CD4-positive, alpha-beta T cell treated with Interleukin-1 beta for 1 hour (primary cell): ENCODE results near the gene HP.

ENCODE experiments used
- DNase-seq, 2 donors: peaks; one replicate each; pipeline ENCODE4 v3.0.0-alpha.2; 2020 to 2022

Gene HP

DNA sequence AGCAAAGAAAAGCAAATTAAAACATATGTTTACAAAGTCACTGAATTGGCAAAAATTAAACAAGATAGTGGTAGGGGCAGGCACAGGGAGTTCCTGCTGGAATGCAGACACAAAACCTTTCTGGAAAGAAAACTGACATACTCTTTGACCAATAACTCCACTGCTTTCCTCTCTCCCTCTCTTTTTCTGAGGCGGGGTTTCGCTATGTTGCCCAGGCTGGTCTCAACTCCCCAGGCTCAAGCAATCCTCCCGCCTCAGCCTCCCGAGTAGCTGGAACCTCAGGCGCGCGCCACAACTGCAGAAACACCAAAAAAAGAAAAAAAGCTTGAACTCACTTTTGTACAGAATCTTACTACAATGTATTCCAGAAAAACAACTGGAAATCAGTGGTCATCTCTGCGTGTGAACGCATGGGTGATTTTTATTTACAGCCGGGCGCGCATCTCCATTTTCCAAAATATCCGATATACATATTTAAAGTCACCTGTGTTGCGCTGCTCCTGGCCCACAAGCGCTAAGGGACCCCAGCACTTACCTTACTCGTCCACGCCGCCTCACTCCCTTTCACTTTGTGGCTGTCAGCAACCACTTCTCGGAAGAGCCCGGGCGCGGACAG, 38.6 kb downstream of the HP start:
- no peak for DNase-seq

DNA sequence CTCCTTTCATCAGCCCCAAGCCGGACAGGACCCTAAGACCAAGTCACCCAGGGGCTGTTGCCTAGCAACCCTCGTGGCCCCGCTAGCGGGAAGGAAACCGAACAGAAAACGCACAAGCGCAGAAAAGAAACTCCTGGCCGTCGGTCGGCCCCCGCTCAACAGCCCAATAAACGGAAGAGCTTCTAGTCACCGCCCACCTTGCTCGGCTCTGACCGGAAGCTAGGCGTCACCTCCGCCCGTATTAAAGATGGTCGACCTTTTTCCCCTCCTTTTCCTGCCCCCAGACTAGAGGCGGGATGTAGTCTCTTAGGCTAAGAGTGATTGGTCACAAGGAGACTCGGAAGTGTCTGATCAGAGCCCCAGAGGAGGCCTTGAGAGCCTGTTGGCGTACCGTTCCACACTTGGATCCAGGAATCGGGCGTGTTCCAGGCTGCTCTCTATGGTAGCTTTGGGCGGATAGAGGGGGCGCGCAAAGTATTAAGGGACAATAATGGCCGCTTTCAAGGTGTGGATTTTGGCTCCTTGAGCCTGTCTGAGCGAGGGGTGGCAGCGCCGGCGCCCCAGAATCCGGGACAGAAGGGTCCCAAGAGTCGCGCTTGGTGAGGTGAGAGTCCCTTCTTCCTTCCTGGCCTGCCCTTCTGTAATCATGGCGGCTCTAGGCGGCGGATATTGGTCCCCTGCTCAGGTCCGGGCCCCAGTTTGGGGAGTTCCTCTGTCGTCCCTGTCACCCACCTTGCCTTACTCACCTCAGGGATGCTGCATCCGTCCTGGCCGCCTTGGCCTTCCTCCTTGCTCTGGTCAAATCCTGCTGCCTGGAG, 39.4 kb downstream of the HP start, which contains the start of the genes DHX38 and TXNL4B:
TSS of gene DHX38 (plus strand) at position 400 of the 818 bp plus-strand sequence. CDS start 2,311 bp downstream, outside the sequence.
TSS of gene TXNL4B (minus strand) at position 173 of the 818 bp plus-strand sequence. CDS start 2,871 bp downstream, outside the sequence.
- DNase-seq: peak; percentile 95 to 96

DNA sequence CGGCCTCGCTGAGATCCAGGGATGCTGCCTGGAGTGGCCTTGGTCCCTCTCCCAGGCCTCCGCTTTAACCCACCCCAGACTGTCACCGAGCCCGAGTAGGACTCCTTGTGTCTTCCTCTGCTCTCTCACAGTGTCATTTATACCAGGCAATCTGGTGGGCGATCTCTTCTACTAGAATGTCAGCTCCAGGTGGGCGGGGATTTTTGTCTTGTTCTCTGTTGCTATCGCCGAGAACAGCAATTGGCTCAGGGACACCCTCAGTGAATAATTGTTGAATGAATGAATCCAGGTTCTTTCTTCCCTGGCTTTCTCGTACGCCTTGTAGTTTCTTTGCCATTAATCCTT, 39.9 kb downstream of the HP start:
- DNase-seq: peak in 1 of 2 donors; percentile 22

DNA sequence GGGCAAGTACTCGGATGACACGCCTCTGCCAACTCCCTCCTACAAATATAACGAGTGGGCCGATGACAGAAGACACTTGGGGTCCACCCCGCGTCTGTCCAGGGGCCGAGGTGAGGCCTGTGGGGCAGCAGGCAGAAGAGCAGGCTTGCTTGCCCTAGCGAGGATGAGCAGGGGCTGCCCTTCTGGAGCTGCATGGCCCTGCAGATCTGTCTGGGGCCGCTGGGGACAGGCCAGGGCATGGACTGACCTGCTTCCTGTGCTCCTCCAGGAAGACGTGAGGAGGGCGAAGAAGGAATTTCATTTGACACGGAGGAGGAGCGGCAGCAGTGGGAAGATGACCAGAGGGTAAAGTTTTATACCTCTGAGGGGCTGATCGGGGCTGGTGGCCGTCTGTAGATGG, 44.6 kb downstream of the HP start:
- DNase-seq: no peak

DNA sequence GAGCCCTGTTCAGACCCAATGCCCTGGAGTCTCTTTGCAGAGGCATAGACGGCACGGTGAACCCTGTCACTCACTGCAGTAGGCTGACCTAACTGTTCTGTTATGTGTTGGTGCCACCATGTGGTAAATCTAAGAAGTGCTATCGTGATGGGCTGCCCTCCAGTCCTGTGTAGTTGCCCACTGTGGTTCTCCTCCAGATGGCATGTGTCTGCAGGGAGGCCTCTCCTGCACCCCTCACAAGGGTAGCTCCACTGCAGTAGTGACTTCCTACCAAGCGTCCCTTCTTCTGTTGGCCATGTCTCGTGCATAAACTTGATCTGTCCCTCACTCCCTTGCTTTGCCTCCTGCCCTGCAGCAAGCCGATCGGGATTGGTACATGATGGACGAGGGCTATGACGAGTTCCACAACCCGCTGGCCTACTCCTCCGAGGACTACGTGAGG, 45.1 kb downstream of the HP start:
- DNase-seq: peak; percentile 43 to 54

DNA sequence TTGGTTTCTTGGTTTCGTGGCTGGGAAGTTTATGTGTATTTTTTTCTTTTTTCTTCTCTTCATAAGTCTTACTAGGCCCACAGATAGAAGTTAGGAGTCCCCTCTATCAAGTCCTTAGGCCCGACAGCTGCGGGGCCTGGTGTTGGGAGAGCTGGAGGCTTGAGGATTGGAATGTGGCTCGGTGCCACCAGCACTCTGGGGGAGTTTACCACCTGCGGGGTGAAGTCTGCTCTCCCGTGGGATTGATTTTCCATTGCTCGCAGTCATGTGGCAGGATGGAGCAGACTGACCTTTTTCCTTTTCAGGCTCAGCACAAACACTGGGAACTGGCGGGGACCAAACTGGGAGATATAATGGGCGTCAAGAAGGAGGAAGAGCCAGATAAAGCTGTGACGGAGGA, 46.9 kb downstream of the HP start:
- no peak for DNase-seq

DNA sequence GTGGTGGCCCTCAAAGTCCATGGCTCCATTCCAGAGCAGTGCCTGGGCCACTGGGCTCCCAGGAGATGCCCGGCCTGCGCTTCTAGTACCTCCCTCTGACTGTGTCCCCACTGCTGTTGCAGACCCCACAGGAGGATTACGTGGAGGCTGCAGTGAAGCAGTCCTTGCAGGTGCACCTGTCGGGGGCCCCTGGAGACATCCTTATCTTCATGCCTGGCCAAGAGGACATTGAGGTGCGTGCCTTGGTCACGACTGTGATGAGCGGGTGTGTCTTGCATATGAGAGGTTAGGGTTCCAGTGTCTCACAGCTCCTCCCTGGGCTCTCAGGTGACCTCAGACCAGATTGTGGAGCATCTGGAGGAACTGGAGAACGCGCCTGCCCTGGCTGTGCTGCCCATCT, 50.6 kb downstream of the HP start:
- no peak for DNase-seq

DNA sequence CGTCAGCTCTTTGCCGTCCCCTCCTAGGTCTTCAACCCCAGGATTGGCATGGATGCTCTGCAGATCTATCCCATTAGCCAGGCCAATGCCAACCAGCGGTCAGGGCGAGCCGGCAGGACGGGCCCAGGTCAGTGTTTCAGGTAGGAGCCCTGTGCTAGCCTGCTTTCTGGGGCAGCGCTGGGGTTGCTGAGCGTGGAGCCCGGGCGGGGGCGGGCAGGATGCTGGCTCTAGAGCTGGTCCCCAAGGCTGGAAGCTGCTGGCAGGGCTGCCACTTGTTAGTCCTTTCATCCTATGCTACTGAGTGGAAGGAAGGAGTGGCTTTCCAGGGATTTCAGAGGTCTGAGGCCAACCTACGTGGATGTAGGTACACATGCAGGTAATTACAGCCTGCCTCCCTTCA, 51.7 kb downstream of the HP start:
- DNase-seq: no peak

DNA sequence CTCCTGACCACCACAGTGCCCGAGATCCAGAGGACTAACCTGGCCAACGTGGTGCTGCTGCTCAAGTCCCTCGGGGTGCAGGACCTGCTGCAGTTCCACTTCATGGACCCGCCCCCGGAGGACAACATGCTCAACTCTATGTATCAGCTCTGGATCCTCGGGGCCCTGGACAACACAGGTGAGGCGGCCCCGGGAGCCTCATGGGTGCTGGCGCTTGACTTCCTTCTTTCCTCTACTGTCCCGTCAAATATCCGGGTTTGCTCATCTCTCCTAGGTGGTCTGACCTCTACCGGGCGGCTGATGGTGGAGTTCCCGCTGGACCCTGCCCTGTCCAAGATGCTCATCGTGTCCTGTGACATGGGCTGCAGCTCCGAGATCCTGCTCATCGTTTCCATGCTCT, 53.1 kb downstream of the HP start:
- no peak for DNase-seq

DNA sequence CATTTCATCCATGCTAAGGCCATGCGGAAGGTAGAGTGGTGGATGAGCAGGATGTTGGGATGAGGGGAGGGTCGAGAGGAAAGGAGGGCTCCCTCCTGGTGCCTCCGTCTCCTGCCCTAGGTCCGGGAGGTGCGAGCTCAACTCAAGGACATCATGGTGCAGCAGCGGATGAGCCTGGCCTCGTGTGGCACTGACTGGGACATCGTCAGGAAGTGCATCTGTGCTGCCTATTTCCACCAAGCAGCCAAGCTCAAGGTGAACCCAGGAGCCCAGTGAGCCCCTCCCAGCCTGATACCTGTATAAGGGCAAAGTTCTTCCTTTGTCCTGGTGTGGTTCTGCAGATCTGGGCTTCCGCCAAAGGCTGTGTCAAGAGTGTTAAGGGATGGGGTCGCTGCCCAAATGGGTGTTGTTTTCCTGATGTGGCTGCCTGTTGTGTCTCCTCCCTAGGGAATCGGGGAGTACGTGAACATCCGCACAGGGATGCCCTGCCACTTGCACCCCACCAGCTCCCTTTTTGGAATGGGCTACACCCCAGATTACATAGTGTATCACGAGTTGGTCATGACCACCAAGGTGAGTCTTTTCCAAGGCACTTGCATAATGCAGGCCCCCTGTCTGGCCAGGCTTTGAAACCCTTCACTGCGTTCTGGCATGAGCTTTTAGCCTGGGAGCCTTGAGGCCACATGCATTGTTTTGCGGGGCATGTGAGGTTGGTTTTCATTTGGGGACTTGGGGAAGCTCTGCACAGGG, 54.2 kb downstream of the HP start:
- no peak for DNase-seq

DNA sequence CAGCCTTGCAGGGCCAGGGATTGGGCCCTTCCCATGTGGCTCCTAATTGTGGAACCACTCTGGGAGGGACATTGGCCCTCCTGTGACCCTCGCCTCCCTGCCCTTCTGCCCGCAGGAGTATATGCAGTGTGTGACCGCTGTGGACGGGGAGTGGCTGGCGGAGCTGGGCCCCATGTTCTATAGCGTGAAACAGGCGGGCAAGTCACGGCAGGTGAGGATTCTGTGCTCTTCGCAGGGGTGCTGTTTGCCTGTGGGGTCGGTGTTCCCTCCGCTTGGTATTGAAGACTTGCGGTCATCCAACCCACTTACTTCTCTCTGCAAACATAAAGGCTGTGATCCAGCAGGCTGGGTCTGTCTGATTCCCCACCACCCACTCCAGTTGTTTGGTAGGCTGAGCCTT, 55.0 kb downstream of the HP start:
- DNase-seq: no peak

DNA sequence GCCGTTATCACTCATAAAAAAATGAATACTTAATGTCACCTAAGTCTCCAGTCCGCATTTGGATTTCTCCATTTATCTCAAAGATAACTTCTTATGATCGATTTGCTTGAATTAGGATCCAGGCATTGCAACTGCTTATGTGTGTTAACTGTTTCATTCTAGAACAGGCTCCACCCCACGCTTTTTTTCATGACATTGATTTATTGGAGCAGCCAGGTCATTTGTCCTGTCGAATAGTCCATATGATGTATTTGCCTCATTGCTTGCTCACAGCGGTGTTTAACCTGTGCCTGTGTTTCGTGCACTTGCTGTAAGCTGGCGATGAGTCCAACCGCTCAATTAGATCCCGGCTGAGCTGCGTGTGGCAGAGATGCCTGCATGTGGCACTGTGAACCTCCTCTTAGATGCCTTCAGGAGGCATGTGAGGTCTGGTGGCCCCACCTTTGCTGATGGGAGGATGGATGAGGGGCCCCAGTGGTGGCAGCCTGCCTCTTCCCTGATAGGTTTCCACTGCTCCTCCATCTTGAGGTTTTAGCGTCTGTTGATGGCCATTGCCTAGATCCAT, 55.7 kb downstream of the HP start:
- no peak for DNase-seq
